RWPE1 (cell line): ENCODE results near the gene NUDCD2.

Experiments used
- CTCF ChIA-PET: fragments of 350-600 bp; sonication (Branson Sonifier 250); formaldehyde crosslinking; extraction: SDS; loops from one replicate; lab custom pipeline; 2021; lab: Yijun Ruan, JAX
- POLR2A ChIA-PET: fragments of 400-600 bp; formaldehyde crosslinking; extraction: SDS; loops from one replicate; lab custom pipeline; 2020; ENCODE audit warnings: antibody characterized with exemption; ENCODE audit not compliant: low non-redundant PET; lab: Yijun Ruan, JAX
- DNase-seq: peaks from one replicate; pipeline ENCODE4 v3.0.0; 2012; ENCODE audit warnings: low spot score
- H3K27ac ChIP-seq: fragments of 450-650 bp; 2 replicates; pipeline ENCODE4 v1.5.1; 2017
- CTCF ChIP-seq: fragments of 450-650 bp; conservative IDR thresholded peaks from 2 replicates; pipeline ENCODE4 v1.5.1; 2017; ENCODE audit warnings: low read depth, mild to moderate bottlenecking

Gene NUDCD2

DNA sequence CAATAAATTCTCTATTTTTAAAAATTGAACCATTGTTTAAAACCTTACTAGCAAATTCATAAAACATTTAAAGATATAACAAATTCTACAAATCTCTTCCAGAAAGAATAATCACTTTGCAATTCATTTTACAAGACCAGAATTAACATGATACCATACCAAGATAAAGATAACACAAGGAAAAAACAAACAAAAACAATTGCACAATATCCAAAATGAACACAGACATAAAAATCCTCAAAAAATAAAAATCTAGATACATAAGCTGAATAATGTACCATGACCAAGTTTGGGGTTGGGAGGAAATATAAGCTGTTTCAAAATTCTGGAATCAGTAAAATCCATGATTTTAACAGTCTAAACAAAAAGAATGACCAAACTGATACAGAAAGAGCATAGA lies 11.4 kb downstream of the NUDCD2 start:
- CTCF ChIA-PET: interaction anchor here (0.8 kb wide), 1 partner anchor 1978 kb away, joined by 3 read pairs; no protein-coding TSS in a partner anchor
- POLR2A ChIA-PET: no interaction called here
- DNase-seq: no peak
- TF ChIP-seq CTCF: no peak
- no peak overlapping the region for H3K27ac ChIP-seq

DNA sequence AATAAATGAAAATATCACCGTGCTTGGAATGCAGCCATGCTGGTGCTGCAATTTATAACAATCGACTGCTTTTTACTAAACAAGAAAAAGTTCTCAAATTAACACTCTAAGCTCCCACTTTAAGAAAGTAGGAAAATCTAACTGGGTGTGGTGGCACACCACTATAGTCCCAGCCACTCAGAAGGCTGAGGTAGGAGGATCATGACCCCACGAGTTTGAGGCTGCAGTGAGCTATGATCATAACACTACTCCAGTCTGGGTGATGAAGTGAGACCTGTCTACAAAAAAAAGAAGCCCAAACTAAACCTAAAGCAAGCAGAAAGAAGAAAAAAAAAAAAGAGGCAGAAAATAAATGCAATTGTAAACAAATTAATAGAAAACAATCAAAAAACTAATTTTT lies 12.0 kb downstream of the NUDCD2 start:
- no peak for DNase-seq
- ChIA-PET CTCF (interaction anchor here (0.6 kb wide), 1 partner anchor 465 kb away, joined by 6 read pairs; no protein-coding TSS in a partner anchor), POLR2A (no interaction called here)
- no peak overlapping the region for H3K27ac ChIP-seq
- no peak for TF ChIP-seq CTCF

- CTCF ChIA-PET: interaction anchor here (0.6 kb wide), 1 partner anchor 466 kb away, joined by 6 read pairs; no protein-coding TSS in a partner anchor
- no peak for DNase-seq
- H3K27ac ChIP-seq: no peak overlapping the region
- POLR2A ChIA-PET: no interaction called here
- TF ChIP-seq CTCF: no peak
Measured at GRCh38 chr5:163447191-163447590, 12.7 kb downstream of the NUDCD2 start.

- H3K27ac ChIP-seq: no peak overlapping the region
- DNase-seq: no peak
- CTCF ChIA-PET: no interaction called here
- no peak for TF ChIP-seq CTCF
- POLR2A ChIA-PET: no interaction called here
Measured at GRCh38 chr5:163445345-163445744, 14.6 kb downstream of the NUDCD2 start.

DNA sequence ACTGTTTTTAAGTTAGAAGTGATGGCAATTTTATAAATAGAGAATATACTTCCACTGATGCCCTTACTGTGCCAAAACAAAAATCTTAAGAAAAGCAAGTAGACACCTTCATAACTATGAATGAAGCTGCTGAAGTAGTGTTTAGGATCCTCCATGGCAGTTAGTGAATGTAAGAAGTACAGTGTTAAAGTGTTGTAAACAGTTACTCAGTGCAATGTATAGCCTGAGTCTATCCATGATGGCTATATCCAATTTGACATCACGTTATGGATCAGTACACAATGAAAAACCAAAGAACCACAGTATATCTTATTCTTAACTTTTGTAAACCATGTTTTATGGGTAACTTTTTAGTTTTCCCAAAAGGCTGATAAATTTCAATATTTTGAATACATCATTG lies 15.4 kb downstream of the NUDCD2 start:
- ChIA-PET CTCF (no interaction called here), POLR2A (no interaction called here)
- TF ChIP-seq CTCF: no peak
- no peak overlapping the region for H3K27ac ChIP-seq
- no peak for DNase-seq

GRCh38 chr5:163440954-163441353 lies 18.9 kb downstream of the NUDCD2 start:
- ChIA-PET CTCF (interaction anchor here (0.6 kb wide), 1 partner anchor 93 kb away, joined by 4 read pairs; no protein-coding TSS in a partner anchor), POLR2A (no interaction called here)
- H3K27ac ChIP-seq: no peak overlapping the region
- TF ChIP-seq CTCF: no peak
- DNase-seq: no peak
